Naive thymus-derived CD8-positive, alpha-beta T cell (primary cell): ENCODE data around the gene POPDC3. TPM values are rescaled to one million over a fixed set of nuclear protein-coding genes. Genes with fewer than 3 reads are reported as not detected.

Experiments
- ATAC-seq, 2 donors: fragments of 150-1000 bp; cut with Tn5 transposase in 1 of 2; sonication (Bioruptor Pico), chemical (Tn5 transposase) in 1 of 2; 1 replicate in 1 of 2; 2 replicates in 1 of 2; pipeline ENCODE4 v1.10.0; 2021; ENCODE audit warnings: mild to moderate bottlenecking in 2 of 2, moderate library complexity in 2 of 2
- POLR2A ChIA-PET: fragments of 350-600 bp; sonication (Branson Sonifier 250); formaldehyde crosslinking; loops from one replicate; lab custom pipeline; 2021; ENCODE audit warnings: antibody characterized with exemption; lab: Charles Lee
- DNase-seq, 10 donors: peaks; one replicate each; pipeline versions ENCODE4 v3.0.0 to v3.0.0-alpha.2; 2020 to 2022
- H3K27ac Mint-ChIP-seq, 10 donors: one replicate each; pipeline ENCODE4 v1.8.0; 2020 to 2022; ENCODE audit warnings: mild to moderate bottlenecking in 10 of 10, mixed read lengths in 10 of 10, moderate library complexity in 4 of 10, inconsistent platforms in 1 of 10
- H3K27me3 Mint-ChIP-seq, 5 donors: one replicate each; pipeline ENCODE4 v1.8.0; 2021 to 2022; ENCODE audit warnings: mixed read lengths in 5 of 5
- H3K36me3 Mint-ChIP-seq, 3 donors: one replicate each; pipeline ENCODE4 v1.8.0; 2020 to 2022; ENCODE audit warnings: mixed read lengths in 3 of 3, mild to moderate bottlenecking in 2 of 3, inconsistent platforms in 1 of 3
- H3K4me1 Mint-ChIP-seq, 4 donors: one replicate each; pipeline ENCODE4 v1.8.0; 2021 to 2022; ENCODE audit warnings: mixed read lengths in 4 of 4
- H3K4me3 Mint-ChIP-seq, 10 donors: one replicate each; pipeline ENCODE4 v1.8.0; 2020 to 2022; ENCODE audit warnings: mild to moderate bottlenecking in 10 of 10, mixed read lengths in 10 of 10, moderate library complexity in 6 of 10, inconsistent platforms in 1 of 10
- H3K9me3 Mint-ChIP-seq, 9 donors: one replicate each; pipeline ENCODE4 v1.8.0; 2020 to 2022; ENCODE audit warnings: mixed read lengths in 9 of 9, mild to moderate bottlenecking in 3 of 9, inconsistent platforms in 1 of 9, moderate library complexity in 1 of 9
- polyA plus RNA-seq, 3 donors: library from polyadenylated mRNA; unstranded; fragments of 300-500 nt; fragmentation: Illumina TruSeq; gene quantifications; one replicate each; pipeline ENCODE4 v1.2.3, GENCODE V29; 2021
- total RNA-seq, 8 experiments: library from RNA in 2 of 8; stranded (reverse) in 2 of 8; gene quantifications; one replicate each; pipeline ENCODE4 v1.2.3 and lab custom pipeline; 2021 to 2026

POPDC3 gene
- total and polyA plus RNA-seq, 5 experiments from 2014 or later, result not detected

- H3K27ac Mint-ChIP-seq, result no peak overlapping the region
- POLR2A ChIA-PET, result no interaction called here
- H3K36me3 Mint-ChIP-seq, result no peaks in the 10 kb centered on the region
- no peak overlapping the region for H3K4me3 Mint-ChIP-seq
- no peaks in the 10 kb centered on the region for H3K4me1 Mint-ChIP-seq
- DNase-seq (no peak), ATAC-seq (no peak)
- no peaks in the 10 kb centered on the region for H3K9me3 Mint-ChIP-seq
- peaks cover 4 to 24% (median 12%) of the 10 kb centered on the region in 5 donors for H3K27me3 Mint-ChIP-seq
Observed at GRCh38 chr6:105210932-105211531, 31.2 kb upstream of the POPDC3 start.

GRCh38 chr6:105209950-105210706 is 30.3 kb upstream of the POPDC3 start:
- H3K27me3 Mint-ChIP-seq, result peaks cover 6 to 31% (median 13%) of the 10 kb centered on the region in 5 donors
- POLR2A ChIA-PET, result no interaction called here

GRCh38 chr6:105207524-105208269 is 27.9 kb upstream of the POPDC3 start:
- DNase-seq (no peak), ATAC-seq (no peak)
- H3K36me3 Mint-ChIP-seq, result no peaks in the 10 kb centered on the region
- no peak overlapping the region for H3K27ac Mint-ChIP-seq
- POLR2A ChIA-PET, result no interaction called here
- H3K4me3 Mint-ChIP-seq, result no peak overlapping the region
- H3K27me3 Mint-ChIP-seq, result peaks cover 7 to 31% (median 13%) of the 10 kb centered on the region in 5 donors
- H3K9me3 Mint-ChIP-seq, result no peaks in the 10 kb centered on the region
- H3K4me1 Mint-ChIP-seq, result no peaks in the 10 kb centered on the region

More at GRCh38 chr6:105209950-105210706, 30.3 kb upstream of the POPDC3 start:
- Mint-ChIP-seq H3K4me1 (no peaks in the 10 kb centered on the region), H3K9me3 (no peaks in the 10 kb centered on the region), H3K36me3 (no peaks in the 10 kb centered on the region), H3K4me3 (no peak overlapping the region), H3K27ac (no peak overlapping the region)
- no peak for ATAC-seq
- no peak for DNase-seq

- no peaks in the 10 kb centered on the region for H3K4me1 Mint-ChIP-seq
- peaks cover 7 to 26% (median 16%) of the 10 kb centered on the region in 5 donors for H3K27me3 Mint-ChIP-seq
- no peaks in the 10 kb centered on the region for H3K36me3 Mint-ChIP-seq
- no peaks in the 10 kb centered on the region for H3K9me3 Mint-ChIP-seq
- no peak overlapping the region for H3K27ac Mint-ChIP-seq
- POLR2A ChIA-PET, result no interaction called here
- ATAC-seq, result no peak
- DNase-seq, result no peak
- H3K4me3 Mint-ChIP-seq, result no peak overlapping the region
Observed at GRCh38 chr6:105204768-105205167, 25.0 kb upstream of the POPDC3 start.

- POLR2A ChIA-PET, result no interaction called here
- no peak overlapping the region for H3K27ac Mint-ChIP-seq
- H3K4me1 Mint-ChIP-seq, result no peaks in the 10 kb centered on the region
- ATAC-seq, result no peak
- peaks cover 7 to 22% (median 16%) of the 10 kb centered on the region in 5 donors for H3K27me3 Mint-ChIP-seq
- H3K4me3 Mint-ChIP-seq, result no peak overlapping the region
- H3K9me3 Mint-ChIP-seq, result no peaks in the 10 kb centered on the region
- no peaks in the 10 kb centered on the region for H3K36me3 Mint-ChIP-seq
- DNase-seq, result no peak
Observed at GRCh38 chr6:105204331-105204730, 24.5 kb upstream of the POPDC3 start.

- Mint-ChIP-seq H3K36me3 (no peaks in the 10 kb centered on the region), H3K4me1 (no peaks in the 10 kb centered on the region), H3K9me3 (no peaks in the 10 kb centered on the region), H3K4me3 (no peak overlapping the region), H3K27me3 (peaks cover 6 to 14% (median 12%) of the 10 kb centered on the region in 5 donors), H3K27ac (no peak overlapping the region)
- DNase-seq, result no peak
- no peak for ATAC-seq
- POLR2A ChIA-PET, result no interaction called here
Observed at GRCh38 chr6:105202486-105202885, 22.7 kb upstream of the POPDC3 start.

GRCh38 chr6:105200133-105200730 is 20.4 kb upstream of the POPDC3 start:
- no peak overlapping the region for H3K4me3 Mint-ChIP-seq
- ATAC-seq (no peak), DNase-seq (no peak)
- POLR2A ChIA-PET, result no interaction called here
- H3K36me3 Mint-ChIP-seq, result peaks cover 0 to 3% (median 0%) of the 10 kb centered on the region in 3 donors
- H3K27ac Mint-ChIP-seq, result no peak overlapping the region
- no peaks in the 10 kb centered on the region for H3K4me1 Mint-ChIP-seq
- peaks cover 1 to 20% (median 8%) of the 10 kb centered on the region in 5 donors for H3K27me3 Mint-ChIP-seq
- H3K9me3 Mint-ChIP-seq, result peaks cover 0 to 2% (median 0%) of the 10 kb centered on the region in 9 donors

- peaks cover 3 to 24% (median 13%) of the 10 kb centered on the region in 5 donors for H3K27me3 Mint-ChIP-seq
- H3K4me3 Mint-ChIP-seq, result no peak overlapping the region
- DNase-seq, result no peak
- H3K36me3 Mint-ChIP-seq, result peaks cover 0 to 4% (median 0%) of the 10 kb centered on the region in 3 donors
- H3K27ac Mint-ChIP-seq, result no peak overlapping the region
- ATAC-seq, result no peak
- H3K4me1 Mint-ChIP-seq, result no peaks in the 10 kb centered on the region
- H3K9me3 Mint-ChIP-seq, result peaks cover 0 to 2% (median 0%) of the 10 kb centered on the region in 9 donors
- POLR2A ChIA-PET, result no interaction called here
Observed at GRCh38 chr6:105199711-105200110, 19.9 kb upstream of the POPDC3 start.

- Mint-ChIP-seq H3K27me3 (peaks cover 7 to 24% (median 14%) of the 10 kb centered on the region in 5 donors), H3K36me3 (peaks cover 0 to 4% (median 0%) of the 10 kb centered on the region in 3 donors), H3K4me1 (no peaks in the 10 kb centered on the region), H3K27ac (no peak overlapping the region), H3K4me3 (no peak overlapping the region), H3K9me3 (peaks cover 0 to 2% (median 0%) of the 10 kb centered on the region in 9 donors)
- POLR2A ChIA-PET, result no interaction called here
- ATAC-seq, result no peak
- DNase-seq, result no peak
Observed at GRCh38 chr6:105196076-105196475, 16.3 kb upstream of the POPDC3 start.

- peaks cover 7 to 23% (median 14%) of the 10 kb centered on the region in 5 donors for H3K27me3 Mint-ChIP-seq
- POLR2A ChIA-PET, result no interaction called here
Observed at GRCh38 chr6:105194591-105194990, 14.8 kb upstream of the POPDC3 start.

GRCh38 chr6:105194106-105194505 is 14.3 kb upstream of the POPDC3 start:
- POLR2A ChIA-PET, result no interaction called here

More at GRCh38 chr6:105194591-105194990, 14.8 kb upstream of the POPDC3 start:
- no peak overlapping the region for H3K4me3 Mint-ChIP-seq
- no peaks in the 10 kb centered on the region for H3K4me1 Mint-ChIP-seq
- no peak for ATAC-seq
- H3K27ac Mint-ChIP-seq, result no peak overlapping the region
- H3K36me3 Mint-ChIP-seq, result peaks cover 0 to 4% (median 0%) of the 10 kb centered on the region in 3 donors
- peaks cover 0 to 2% (median 0%) of the 10 kb centered on the region in 9 donors for H3K9me3 Mint-ChIP-seq
- no peak for DNase-seq

GRCh38 chr6:105193647-105194046 is 13.8 kb upstream of the POPDC3 start:
- no peak for DNase-seq
- no peak overlapping the region for H3K4me3 Mint-ChIP-seq
- no peaks in the 10 kb centered on the region for H3K4me1 Mint-ChIP-seq
- H3K9me3 Mint-ChIP-seq, result peaks cover 0 to 2% (median 0%) of the 10 kb centered on the region in 9 donors
- peaks cover 0 to 4% (median 0%) of the 10 kb centered on the region in 3 donors for H3K36me3 Mint-ChIP-seq
- ATAC-seq, result no peak
- peaks cover 12 to 29% (median 15%) of the 10 kb centered on the region in 5 donors for H3K27me3 Mint-ChIP-seq
- POLR2A ChIA-PET, result no interaction called here
- H3K27ac Mint-ChIP-seq, result no peak overlapping the region

More at GRCh38 chr6:105194106-105194505, 14.3 kb upstream of the POPDC3 start:
- Mint-ChIP-seq H3K27me3 (peaks cover 12 to 28% (median 16%) of the 10 kb centered on the region in 5 donors), H3K9me3 (peaks cover 0 to 2% (median 0%) of the 10 kb centered on the region in 9 donors), H3K36me3 (peaks cover 0 to 4% (median 0%) of the 10 kb centered on the region in 3 donors), H3K4me3 (no peak overlapping the region), H3K4me1 (no peaks in the 10 kb centered on the region), H3K27ac (no peak overlapping the region)
- DNase-seq (no peak), ATAC-seq (no peak)
